Tibial nerve (tissue), 4 donors: ENCODE measurements around the gene CLEC14A. TPM values are rescaled to one million over a fixed set of nuclear protein-coding genes. Genes with fewer than 3 reads are reported as not detected.

ENCODE experiments used
- DNase-seq, 2 donors: peaks; one replicate each; pipeline ENCODE4 v3.0.0-alpha.2; 2019; ENCODE audit warnings: low spot score in 2 of 2
- H3K27ac ChIP-seq, 4 donors: fragments of 200-600 bp; sonication (generic) in 3 of 4; one replicate each; pipeline ENCODE4 v1.5.1; 2017 to 2019; ENCODE audit warnings: mild to moderate bottlenecking in 1 of 4
- H3K27me3 ChIP-seq, 2 donors: fragments of 200-600 bp; sonication (generic) in 1 of 2; one replicate each; pipeline versions ENCODE4 v1.5.1 to v1.6.0; 2017 to 2019
- H3K36me3 ChIP-seq, 3 donors: fragments of 200-600 bp; sonication (generic); one replicate each; pipeline ENCODE4 v1.5.1; 2018 to 2019
- H3K4me1 ChIP-seq, 4 donors: fragments of 200-600 bp; sonication (generic) in 3 of 4; one replicate each; pipeline ENCODE4 v1.5.1; 2017 to 2019
- H3K4me3 ChIP-seq, 4 donors: fragments of 200-600 bp; sonication (generic) in 3 of 4; one replicate each; pipeline ENCODE4 v1.5.1; 2017 to 2019; ENCODE audit warnings: mild to moderate bottlenecking in 1 of 4, moderate library complexity in 1 of 4
- H3K9me3 ChIP-seq, 4 donors: fragments of 200-600 bp; sonication (generic) in 3 of 4; one replicate each; pipeline ENCODE4 v1.5.1; 2017 to 2019
- CTCF ChIP-seq, 5 experiments: fragments of 200-600 bp in 3 of 5; fragments of 450-650 bp in 2 of 5; sonication (generic) in 3 of 5; IDR thresholded peaks; one replicate each; pipeline ENCODE4 v1.5.1; 2016 to 2019; ENCODE audit warnings: antibody characterized with exemption in 5 of 5, mild to moderate bottlenecking in 3 of 5, moderate library complexity in 2 of 5
- EP300 ChIP-seq, 2 donors: sonication (generic); formaldehyde crosslinking; IDR thresholded peaks; one replicate each; pipeline ENCODE4 v1.6.1; 2017; ENCODE audit warnings: antibody characterized with exemption in 2 of 2, mild to moderate bottlenecking in 1 of 2
- POLR2A ChIP-seq, 2 donors: fragments of 450-650 bp; IDR thresholded peaks; one replicate each; pipeline ENCODE4 v1.6.1; 2017; ENCODE audit warnings: antibody characterized with exemption in 2 of 2, mild to moderate bottlenecking in 2 of 2, moderate library complexity in 2 of 2
- WGBS, 2 donors: methylation state at CpG; one replicate each; pipeline ENCODE4 v1.1.5; 2018; 5-methylcytosine and 5-hydroxymethylcytosine counted together
- total RNA-seq, 4 donors: library from RNA; depleted of rRNA; stranded (reverse); fragments of >200 nt; gene quantifications; one replicate each; pipeline ENCODE4 v1.1.0, GENCODE V29; 2016

The CLEC14A gene
- total RNA-seq, 4 donors from 2014 or later = 28.5 to 76.5 (median 64.3) TPM

GRCh38 chr14:38291681-38292467, 36.0 kb upstream of the CLEC14A start:
- H3K9me3 ChIP-seq = no peaks in the 10 kb centered on the region
- no peak overlapping the region for H3K4me3 ChIP-seq
- no peaks in the 10 kb centered on the region for H3K27me3 ChIP-seq
- peaks cover 0 to 1% (median 0%) of the 10 kb centered on the region in 4 donors for H3K4me1 ChIP-seq
- no peak for TF ChIP-seq EP300 (IDR thresholded peaks at IDR 0.05)
- TF ChIP-seq POLR2A (IDR thresholded peaks at IDR 0.05) = no peak
- no peak for TF ChIP-seq CTCF (IDR thresholded peaks at IDR 0.05)
- H3K36me3 ChIP-seq = no peaks in the 10 kb centered on the region
- no peak for DNase-seq
- no peak overlapping the region for H3K27ac ChIP-seq

GRCh38 chr14:38290601-38291188, 34.8 kb upstream of the CLEC14A start:
- Histone ChIP-seq H3K27ac (peak overlapping the region in 1 of 4 donors; percentile 25), H3K36me3 (no peaks in the 10 kb centered on the region), H3K4me3 (no peak overlapping the region), H3K4me1 (peaks cover 0 to 3% (median 0%) of the 10 kb centered on the region in 4 donors), H3K9me3 (no peaks in the 10 kb centered on the region), H3K27me3 (no peaks in the 10 kb centered on the region)
- DNase-seq = no peak
- TF ChIP-seq CTCF (IDR thresholded peaks at IDR 0.05) (no peak), EP300 (IDR thresholded peaks at IDR 0.05) (peak in 1 of 2 donors; percentile 66), POLR2A (IDR thresholded peaks at IDR 0.05) (no peak)
- 38 to 39% methylated on average over 5 of the region's 5 CpGs for WGBS, 2 donors

- H3K4me3 ChIP-seq = no peak overlapping the region
- no peak overlapping the region for H3K27ac ChIP-seq
- H3K9me3 ChIP-seq = peaks cover 0 to 4% (median 0%) of the 10 kb centered on the region in 4 donors
- H3K4me1 ChIP-seq = peaks cover 0 to 3% (median 0%) of the 10 kb centered on the region in 4 donors
- no peak for DNase-seq
- no peaks in the 10 kb centered on the region for H3K27me3 ChIP-seq
- H3K36me3 ChIP-seq = no peaks in the 10 kb centered on the region
- TF ChIP-seq EP300 (IDR thresholded peaks at IDR 0.05) (no peak), CTCF (IDR thresholded peaks at IDR 0.05) (no peak), POLR2A (IDR thresholded peaks at IDR 0.05) (no peak)
Measured at GRCh38 chr14:38286452-38286851, 30.6 kb upstream of the CLEC14A start.

- no peak overlapping the region for H3K27ac ChIP-seq
- H3K36me3 ChIP-seq = no peaks in the 10 kb centered on the region
- peaks cover 0 to 3% (median 0%) of the 10 kb centered on the region in 4 donors for H3K4me1 ChIP-seq
- H3K27me3 ChIP-seq = no peaks in the 10 kb centered on the region
- DNase-seq = no peak
- WGBS, 2 donors = 51 to 60% methylated on average over 2 of the region's 2 CpGs
- TF ChIP-seq CTCF (IDR thresholded peaks at IDR 0.05) = no peak
- no peak for TF ChIP-seq POLR2A (IDR thresholded peaks at IDR 0.05)
- TF ChIP-seq EP300 (IDR thresholded peaks at IDR 0.05) = no peak
- peaks cover 0 to 4% (median 0%) of the 10 kb centered on the region in 4 donors for H3K9me3 ChIP-seq
- H3K4me3 ChIP-seq = no peak overlapping the region
Measured at GRCh38 chr14:38285962-38286361, 30.1 kb upstream of the CLEC14A start.

- Histone ChIP-seq H3K36me3 (no peaks in the 10 kb centered on the region), H3K27ac (no peak overlapping the region), H3K27me3 (no peaks in the 10 kb centered on the region), H3K9me3 (peaks cover 0 to 4% (median 0%) of the 10 kb centered on the region in 4 donors), H3K4me3 (no peak overlapping the region), H3K4me1 (peaks cover 0 to 3% (median 0%) of the 10 kb centered on the region in 4 donors)
- no peak for DNase-seq
- no peak for TF ChIP-seq CTCF (IDR thresholded peaks at IDR 0.05)
- no peak for TF ChIP-seq POLR2A (IDR thresholded peaks at IDR 0.05)
- no peak for TF ChIP-seq EP300 (IDR thresholded peaks at IDR 0.05)
Measured at GRCh38 chr14:38282936-38283335, 27.0 kb upstream of the CLEC14A start.
